ENCODE data around the gene TAS2R19. TPM values are rescaled to one million over a fixed set of nuclear protein-coding genes. Genes with fewer than 3 reads are reported as not detected.

TAS2R19 gene
- total and polyA plus RNA-seq, 10 donors: 0.38 to 13.8 (median 7.9) TPM; not detected in 1

- Histone ChIP-seq H3K4me3 (no peak overlapping the region), H3K9me3 (peaks cover 0 to 13% (median 0%) of the 10 kb centered on the region in 8 donors), H3K36me3 (peaks cover 0 to 27% (median 4%) of the 10 kb centered on the region in 6 donors), H3K4me1 (no peaks in the 10 kb centered on the region), H3K27me3 (replicated peaks in 1 of 7) (no peaks in the 10 kb centered on the region), H3K27ac (no peak overlapping the region)
- no peak for DNase-seq
- TF ChIP-seq POLR2A (IDR thresholded peaks at IDR 0.05) (no peak), POLR2AphosphoS5 (IDR thresholded peaks at IDR 0.05) (no peak), CTCF (IDR thresholded peaks at IDR 0.05 in 8 of 11, conservative IDR thresholded peaks at IDR 0.05 in 3 of 11) (no peak)
- 93 to 95% (median 95%) methylated on average over 6 of the region's 6 CpGs for WGBS, 5 donors
- intact Hi-C loops (cut with DNase I; ENCODE audit: low total_unique reads): no loop called here
Observed at GRCh38 chr12:11026118-11026517, 3.7 kb upstream of the TAS2R19 start.

- WGBS, 5 donors: 78 to 92% (median 87%) methylated on average over 2 of the region's 2 CpGs
Observed at GRCh38 chr12:11023387-11023786, 967 bp upstream of the TAS2R19 start.

GRCh38 chr12:11016937-11017336 is 5.5 kb downstream of the TAS2R19 start:
- no peak for DNase-seq
- TF ChIP-seq POLR2A (IDR thresholded peaks at IDR 0.05) (no peak), CTCF (IDR thresholded peaks at IDR 0.05 in 8 of 11, conservative IDR thresholded peaks at IDR 0.05 in 3 of 11) (no peak), POLR2AphosphoS5 (IDR thresholded peaks at IDR 0.05) (no peak)
- Histone ChIP-seq H3K4me1 (no peaks in the 10 kb centered on the region), H3K36me3 (peaks cover 0 to 16% (median 0%) of the 10 kb centered on the region in 6 donors), H3K4me3 (no peak overlapping the region), H3K9me3 (no peaks in the 10 kb centered on the region), H3K27ac (no peak overlapping the region), H3K27me3 (replicated peaks in 1 of 7) (no peaks in the 10 kb centered on the region)
- intact Hi-C loops (cut with DNase I; ENCODE audit: low total_unique reads): no loop called here
- 91 to 98% (median 96%) methylated on average over 1 of the region's 1 CpG for WGBS, 5 donors

More at GRCh38 chr12:11023387-11023786, 967 bp upstream of the TAS2R19 start:
- H3K27me3 ChIP-seq (replicated peaks in 1 of 7): no peaks in the 10 kb centered on the region
- no peak for TF ChIP-seq CTCF (IDR thresholded peaks at IDR 0.05 in 8 of 11, conservative IDR thresholded peaks at IDR 0.05 in 3 of 11)
- no peak for TF ChIP-seq POLR2AphosphoS5 (IDR thresholded peaks at IDR 0.05)
- TF ChIP-seq POLR2A (IDR thresholded peaks at IDR 0.05): no peak
- DNase-seq: no peak
- H3K36me3 ChIP-seq: peaks cover 0 to 23% (median 4%) of the 10 kb centered on the region in 6 donors
- no peaks in the 10 kb centered on the region for H3K4me1 ChIP-seq
- peaks cover 0 to 13% (median 0%) of the 10 kb centered on the region in 8 donors for H3K9me3 ChIP-seq
- no peak overlapping the region for H3K27ac ChIP-seq
- H3K4me3 ChIP-seq: no peak overlapping the region
- intact Hi-C loops (cut with DNase I; ENCODE audit: low total_unique reads): no loop called here

GRCh38 chr12:11015775-11016430 is 6.5 kb downstream of the TAS2R19 start:
- Histone ChIP-seq H3K36me3 (peaks cover 0 to 13% (median 0%) of the 10 kb centered on the region in 6 donors), H3K9me3 (no peaks in the 10 kb centered on the region), H3K4me1 (no peaks in the 10 kb centered on the region), H3K27ac (no peak overlapping the region), H3K27me3 (replicated peaks in 1 of 7) (no peaks in the 10 kb centered on the region), H3K4me3 (no peak overlapping the region)
- DNase-seq: no peak
- WGBS, 5 donors: 74 to 90% (median 88%) methylated on average over 4 of the region's 4 CpGs
- intact Hi-C loops (cut with DNase I; ENCODE audit: low total_unique reads): no loop called here
- TF ChIP-seq POLR2A (IDR thresholded peaks at IDR 0.05): no peak
- no peak for TF ChIP-seq POLR2AphosphoS5 (IDR thresholded peaks at IDR 0.05)
- TF ChIP-seq CTCF (IDR thresholded peaks at IDR 0.05 in 8 of 11, conservative IDR thresholded peaks at IDR 0.05 in 3 of 11): no peak
